ENCODE results near the gene KCNH2.

DNA sequence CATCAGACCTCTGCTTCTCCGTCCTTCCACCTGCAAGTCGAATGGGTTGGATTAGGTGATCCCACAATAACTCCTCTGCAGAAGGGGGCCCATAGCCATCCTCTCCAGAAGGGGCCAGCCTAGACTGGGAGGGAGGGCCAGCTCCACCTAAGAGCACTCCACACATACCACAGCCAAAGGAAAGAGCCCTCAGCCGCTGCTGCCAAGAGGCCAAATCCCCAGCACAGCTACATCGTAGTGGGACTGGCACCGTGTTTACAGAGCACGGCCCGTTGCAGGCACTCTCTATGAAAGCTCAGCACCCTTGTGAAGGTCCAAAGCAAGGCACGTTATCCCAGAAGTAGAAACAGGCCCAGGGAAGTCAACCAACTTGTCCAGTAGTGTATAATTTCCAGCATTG lies 5.4 kb downstream of the KCNH2 start:
- TF ChIP-seq, protein P1, sequence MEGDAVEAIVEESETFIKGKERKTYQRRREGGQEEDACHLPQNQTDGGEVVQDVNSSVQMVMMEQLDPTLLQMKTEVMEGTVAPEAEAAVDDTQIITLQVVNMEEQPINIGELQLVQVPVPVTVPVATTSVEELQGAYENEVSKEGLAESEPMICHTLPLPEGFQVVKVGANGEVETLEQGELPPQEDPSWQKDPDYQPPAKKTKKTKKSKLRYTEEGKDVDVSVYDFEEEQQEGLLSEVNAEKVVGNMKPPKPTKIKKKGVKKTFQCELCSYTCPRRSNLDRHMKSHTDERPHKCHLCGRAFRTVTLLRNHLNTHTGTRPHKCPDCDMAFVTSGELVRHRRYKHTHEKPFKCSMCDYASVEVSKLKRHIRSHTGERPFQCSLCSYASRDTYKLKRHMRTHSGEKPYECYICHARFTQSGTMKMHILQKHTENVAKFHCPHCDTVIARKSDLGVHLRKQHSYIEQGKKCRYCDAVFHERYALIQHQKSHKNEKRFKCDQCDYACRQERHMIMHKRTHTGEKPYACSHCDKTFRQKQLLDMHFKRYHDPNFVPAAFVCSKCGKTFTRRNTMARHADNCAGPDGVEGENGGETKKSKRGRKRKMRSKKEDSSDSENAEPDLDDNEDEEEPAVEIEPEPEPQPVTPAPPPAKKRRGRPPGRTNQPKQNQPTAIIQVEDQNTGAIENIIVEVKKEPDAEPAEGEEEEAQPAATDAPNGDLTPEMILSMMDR (IDR thresholded peaks at IDR 0.05): no peak
- no peak for TF ChIP-seq POLR2A (IDR thresholded peaks at IDR 0.05)
